HepG2 (cell line): ENCODE results near the gene TAF1C. TPM values are rescaled to one million over a fixed set of nuclear protein-coding genes. Genes with fewer than 3 reads are reported as not detected.

Source experiments
- HNF4G ChIP-seq, 2 experiments: sonication (generic) in 1 of 2; formaldehyde crosslinking in 1 of 2; IDR thresholded peaks; 2 replicates each; pipeline versions ENCODE4 v1.4.0 to v1.6.1; 2011 to 2020; ENCODE audit warnings: borderline replicate concordance in 2 of 2, low read depth in 2 of 2, mild to moderate bottlenecking in 2 of 2, low read length in 1 of 2, missing genetic modification reagents in 1 of 2, moderate library complexity in 1 of 2
- HNRNPL ChIP-seq: fragments of 200-400 bp; formaldehyde crosslinking; IDR thresholded peaks from 2 replicates; pipeline ENCODE4 v1.6.1; 2017; ENCODE audit warnings: mild to moderate bottlenecking, low read depth, low read length
- MAFF ChIP-seq: IDR thresholded peaks from 2 replicates; pipeline ENCODE4 v1.6.1; 2011; ENCODE audit warnings: low read depth, low read length, improper control_type of control experiment
- MTA1 ChIP-seq: sonication (generic); formaldehyde crosslinking; IDR thresholded peaks from 2 replicates; pipeline ENCODE4 v1.4.0; 2020; ENCODE audit warnings: missing genetic modification reagents, mild to moderate bottlenecking, borderline replicate concordance
- NKX3-1 ChIP-seq: sonication (generic); formaldehyde crosslinking; IDR thresholded peaks from 2 replicates; pipeline ENCODE4 v1.5.0; 2020; ENCODE audit warnings: missing genetic modification reagents
- NR2C2 ChIP-seq: sonication (generic); formaldehyde crosslinking; IDR thresholded peaks from 2 replicates; pipeline ENCODE4 v1.4.0; 2020; ENCODE audit warnings: missing genetic modification reagents, mild to moderate bottlenecking, moderate library complexity, borderline replicate concordance
- SP2 ChIP-seq: sonication (generic); formaldehyde crosslinking; IDR thresholded peaks from 2 replicates; pipeline ENCODE4 v1.5.1; 2020; ENCODE audit warnings: mild to moderate bottlenecking, missing genetic modification reagents
- U2AF1 ChIP-seq: fragments of 200-400 bp; formaldehyde crosslinking; optimal IDR thresholded peaks from 2 replicates; pipeline ENCODE3; 2017; ENCODE audit warnings: mild to moderate bottlenecking, low read depth, low read length
- ZNF34 ChIP-seq: sonication (generic); formaldehyde crosslinking; IDR thresholded peaks from 2 replicates; pipeline ENCODE4 v1.4.0; 2020; ENCODE audit warnings: mild to moderate bottlenecking, missing genetic modification reagents, borderline replicate concordance
- ZNF737 ChIP-seq: sonication (generic); formaldehyde crosslinking; IDR thresholded peaks from 2 replicates; pipeline ENCODE4 v1.5.0; 2020; ENCODE audit warnings: missing genetic modification reagents, mild to moderate bottlenecking, borderline replicate concordance
- ZNF75D ChIP-seq: sonication (generic); formaldehyde crosslinking; IDR thresholded peaks from 2 replicates; pipeline ENCODE4 v1.8.1; 2023; ENCODE audit warnings: missing genetic modification reagents, mild to moderate bottlenecking, borderline replicate concordance
- polyA plus RNA-seq, 8 experiments: library from polyadenylated mRNA; depleted of rRNA in 3 of 8; stranded (reverse) in 7 of 8; unstranded in 1 of 8; fragments of >200 nt; fragmentation: Illumina TruSeq in 4 of 8; extraction: Trizol in 4 of 8; gene quantifications; 2 replicates each; pipeline versions ENCODE4 v1.2.1 to v1.2.3, GENCODE V29; 2011 to 2016; ENCODE audit warnings: low read depth in 4 of 8, missing spikeins in 1 of 8, mixed read lengths in 1 of 8; ENCODE audit not compliant: insufficient read depth in 1 of 8
- total RNA-seq, 5 experiments: library from RNA; depleted of rRNA; stranded (reverse); fragments of >200 nt; fragmentation: Illumina TruSeq; extraction: Trizol; gene quantifications; 2 replicates each; pipeline ENCODE4 v1.2.3, GENCODE V29; 2016; ENCODE audit warnings: low read depth in 1 of 5
- TF ChIP-seq, protein P1 (sequence below): sonication (generic); formaldehyde crosslinking; IDR thresholded peaks from 2 replicates; pipeline ENCODE4 v1.5.1; 2020; ENCODE audit warnings: mild to moderate bottlenecking, missing genetic modification reagents, moderate library complexity
- TF ChIP-seq, protein P2 (sequence below), 2 experiments: sonication (generic) in 1 of 2; formaldehyde crosslinking in 1 of 2; IDR thresholded peaks; 2 replicates each; pipeline versions ENCODE4 v1.4.0 to v1.6.1; 2018 to 2020; ENCODE audit warnings: missing genetic modification reagents in 2 of 2, borderline replicate concordance in 1 of 2, low read depth in 1 of 2, mild to moderate bottlenecking in 1 of 2, missing biosample characterization in 1 of 2
- TF ChIP-seq, protein P3 (sequence below), 2 experiments: fragments of 450-650 bp in 1 of 2; sonication (generic) in 1 of 2; formaldehyde crosslinking; IDR thresholded peaks; 2 replicates each; pipeline versions ENCODE4 v1.5.0 to v1.8.0; 2020 to 2022; ENCODE audit warnings: mild to moderate bottlenecking in 1 of 2, missing genetic modification reagents in 1 of 2
- TF ChIP-seq, protein P4 (sequence below): sonication (generic); formaldehyde crosslinking; IDR thresholded peaks from 2 replicates; pipeline ENCODE4 v1.4.0; 2020; ENCODE audit warnings: missing genetic modification reagents, low read depth, mild to moderate bottlenecking, borderline replicate concordance

TAF1C gene
- total and polyA plus RNA-seq, 2 of the 13 experiments (the other 11 are each of a cell fraction or from before 2014, with no cell fraction given): 15.6 to 20.8 TPM

DNA sequence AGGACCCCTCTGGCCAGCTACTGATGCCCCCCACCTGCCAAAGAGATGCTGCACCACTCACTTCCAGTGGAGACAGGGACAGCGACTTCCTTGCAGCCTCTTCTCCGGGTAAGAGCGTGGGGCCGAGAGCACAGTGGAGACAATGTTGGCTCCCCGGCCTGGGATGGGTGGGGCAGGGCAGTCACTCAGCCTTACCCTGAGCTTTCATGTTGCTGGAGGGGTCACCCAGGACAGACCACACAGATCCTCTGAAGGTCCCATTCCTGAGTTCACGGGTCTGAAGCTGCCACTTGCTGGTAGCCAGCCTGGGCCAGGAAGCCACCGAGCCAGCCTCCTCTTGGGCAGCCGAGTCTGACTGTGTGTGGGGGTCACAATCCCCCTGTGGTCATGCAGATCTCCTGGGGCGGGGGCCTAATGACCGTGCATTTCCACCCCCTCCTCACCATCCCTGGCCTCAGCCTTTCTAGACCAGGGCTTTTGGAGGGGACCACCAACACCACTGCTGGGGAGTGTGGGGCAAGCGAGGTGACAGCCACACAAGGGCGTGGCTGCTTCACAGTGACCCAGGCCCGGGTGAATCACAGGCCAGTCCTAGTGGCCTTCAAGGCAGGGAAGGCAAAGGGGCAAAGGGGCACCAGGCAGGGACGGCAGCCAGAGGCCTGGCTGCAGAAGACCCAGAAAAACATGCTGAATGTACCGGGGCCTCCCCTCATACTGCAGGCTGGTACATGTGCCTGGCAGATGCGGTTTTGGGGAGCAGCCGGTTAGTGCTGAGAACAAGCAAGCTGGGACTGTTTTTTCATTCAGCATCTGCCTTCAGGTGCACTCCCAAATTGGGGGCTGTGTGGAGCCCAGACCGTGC lies 10.4 kb downstream of the TAF1C start (continued):
- TF ChIP-seq, protein P1, sequence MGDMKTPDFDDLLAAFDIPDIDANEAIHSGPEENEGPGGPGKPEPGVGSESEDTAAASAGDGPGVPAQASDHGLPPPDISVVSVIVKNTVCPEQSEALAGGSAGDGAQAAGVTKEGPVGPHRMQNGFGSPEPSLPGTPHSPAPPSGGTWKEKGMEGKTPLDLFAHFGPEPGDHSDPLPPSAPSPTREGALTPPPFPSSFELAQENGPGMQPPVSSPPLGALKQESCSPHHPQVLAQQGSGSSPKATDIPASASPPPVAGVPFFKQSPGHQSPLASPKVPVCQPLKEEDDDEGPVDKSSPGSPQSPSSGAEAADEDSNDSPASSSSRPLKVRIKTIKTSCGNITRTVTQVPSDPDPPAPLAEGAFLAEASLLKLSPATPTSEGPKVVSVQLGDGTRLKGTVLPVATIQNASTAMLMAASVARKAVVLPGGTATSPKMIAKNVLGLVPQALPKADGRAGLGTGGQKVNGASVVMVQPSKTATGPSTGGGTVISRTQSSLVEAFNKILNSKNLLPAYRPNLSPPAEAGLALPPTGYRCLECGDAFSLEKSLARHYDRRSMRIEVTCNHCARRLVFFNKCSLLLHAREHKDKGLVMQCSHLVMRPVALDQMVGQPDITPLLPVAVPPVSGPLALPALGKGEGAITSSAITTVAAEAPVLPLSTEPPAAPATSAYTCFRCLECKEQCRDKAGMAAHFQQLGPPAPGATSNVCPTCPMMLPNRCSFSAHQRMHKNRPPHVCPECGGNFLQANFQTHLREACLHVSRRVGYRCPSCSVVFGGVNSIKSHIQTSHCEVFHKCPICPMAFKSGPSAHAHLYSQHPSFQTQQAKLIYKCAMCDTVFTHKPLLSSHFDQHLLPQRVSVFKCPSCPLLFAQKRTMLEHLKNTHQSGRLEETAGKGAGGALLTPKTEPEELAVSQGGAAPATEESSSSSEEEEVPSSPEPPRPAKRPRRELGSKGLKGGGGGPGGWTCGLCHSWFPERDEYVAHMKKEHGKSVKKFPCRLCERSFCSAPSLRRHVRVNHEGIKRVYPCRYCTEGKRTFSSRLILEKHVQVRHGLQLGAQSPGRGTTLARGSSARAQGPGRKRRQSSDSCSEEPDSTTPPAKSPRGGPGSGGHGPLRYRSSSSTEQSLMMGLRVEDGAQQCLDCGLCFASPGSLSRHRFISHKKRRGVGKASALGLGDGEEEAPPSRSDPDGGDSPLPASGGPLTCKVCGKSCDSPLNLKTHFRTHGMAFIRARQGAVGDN (CRISPR knock-in tag): peak; percentile 45
- TF ChIP-seq HNF4G (IDR thresholded peaks at IDR 0.05; ENCODE audit: borderline replicate concordance, low read depth, low read length) (no peak), HNF4G (CRISPR knock-in tag; IDR thresholded peaks at IDR 0.05; ENCODE audit: borderline replicate concordance, low read depth) (0 out of 2 replicates have a peak, but pooled peaks have one; percentile 15), SP2 (CRISPR knock-in tag) (no peak), ZNF737 (0 out of 2 replicates have a peak, but pooled peaks have one; percentile 41), U2AF1 (no peak), NKX3-1 (CRISPR knock-in tag) (0 out of 2 replicates have a peak, but pooled peaks have one; percentile 6), HNRNPL (0 out of 2 replicates have a peak, but pooled peaks have one; percentile 54), ZNF34 (no peak), MTA1 (CRISPR knock-in tag) (no peak), NR2C2 (CRISPR knock-in tag) (no peak), ZNF75D (CRISPR knock-in tag) (no peak), MAFF (no peak)
- TF ChIP-seq, protein P2, sequence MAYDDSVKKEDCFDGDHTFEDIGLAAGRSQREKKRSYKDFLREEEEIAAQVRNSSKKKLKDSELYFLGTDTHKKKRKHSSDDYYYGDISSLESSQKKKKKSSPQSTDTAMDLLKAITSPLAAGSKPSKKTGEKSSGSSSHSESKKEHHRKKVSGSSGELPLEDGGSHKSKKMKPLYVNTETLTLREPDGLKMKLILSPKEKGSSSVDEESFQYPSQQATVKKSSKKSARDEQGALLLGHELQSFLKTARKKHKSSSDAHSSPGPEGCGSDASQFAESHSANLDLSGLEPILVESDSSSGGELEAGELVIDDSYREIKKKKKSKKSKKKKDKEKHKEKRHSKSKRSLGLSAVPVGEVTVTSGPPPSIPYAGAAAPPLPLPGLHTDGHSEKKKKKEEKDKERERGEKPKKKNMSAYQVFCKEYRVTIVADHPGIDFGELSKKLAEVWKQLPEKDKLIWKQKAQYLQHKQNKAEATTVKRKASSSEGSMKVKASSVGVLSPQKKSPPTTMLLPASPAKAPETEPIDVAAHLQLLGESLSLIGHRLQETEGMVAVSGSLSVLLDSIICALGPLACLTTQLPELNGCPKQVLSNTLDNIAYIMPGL (CRISPR knock-in tag; IDR thresholded peaks at IDR 0.05; ENCODE audit: borderline replicate concordance in 1 of 2, low read depth in 1 of 2): 0 out of 4 replicates have a peak, but pooled peaks have one; percentile 2 to 16
- TF ChIP-seq, protein P3, sequence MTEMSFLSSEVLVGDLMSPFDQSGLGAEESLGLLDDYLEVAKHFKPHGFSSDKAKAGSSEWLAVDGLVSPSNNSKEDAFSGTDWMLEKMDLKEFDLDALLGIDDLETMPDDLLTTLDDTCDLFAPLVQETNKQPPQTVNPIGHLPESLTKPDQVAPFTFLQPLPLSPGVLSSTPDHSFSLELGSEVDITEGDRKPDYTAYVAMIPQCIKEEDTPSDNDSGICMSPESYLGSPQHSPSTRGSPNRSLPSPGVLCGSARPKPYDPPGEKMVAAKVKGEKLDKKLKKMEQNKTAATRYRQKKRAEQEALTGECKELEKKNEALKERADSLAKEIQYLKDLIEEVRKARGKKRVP (CRISPR knock-in tag; IDR thresholded peaks at IDR 0.05): no peak
- TF ChIP-seq, protein P4, sequence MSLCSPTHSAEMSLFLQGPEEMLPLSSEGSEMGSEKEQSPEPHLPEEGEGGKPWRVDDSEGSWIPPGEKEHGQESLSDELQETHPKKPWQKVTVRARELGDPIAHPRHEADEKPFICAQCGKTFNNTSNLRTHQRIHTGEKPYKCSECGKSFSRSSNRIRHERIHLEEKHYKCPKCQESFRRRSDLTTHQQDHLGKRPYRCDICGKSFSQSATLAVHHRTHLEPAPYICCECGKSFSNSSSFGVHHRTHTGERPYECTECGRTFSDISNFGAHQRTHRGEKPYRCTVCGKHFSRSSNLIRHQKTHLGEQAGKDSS (CRISPR knock-in tag): no peak
